Activated naive CD4-positive, alpha-beta T cell treated with anti-CD3 and anti-CD28 coated beads, Interleukin-2, amount 50 U/mL, for 72 hours (primary cell): ENCODE measurements around the gene AJAP1. TPM values are rescaled to one million over a fixed set of nuclear protein-coding genes. Genes with fewer than 3 reads are reported as not detected.

Source experiments
- ATAC-seq, 2 donors: fragments of 150-1000 bp; cut with Tn5 transposase; 2 replicates each; pipeline ENCODE4 v1.10.0; 2021; ENCODE audit warnings: mild to moderate bottlenecking in 2 of 2, moderate library complexity in 2 of 2
- DNase-seq, 2 donors: peaks; one replicate each; pipeline ENCODE4 v3.0.0; 2021 to 2022; ENCODE audit warnings: low spot score in 2 of 2
- H3K27ac Mint-ChIP-seq, 2 donors: one replicate each; pipeline ENCODE4 v1.8.0; 2022; ENCODE audit warnings: mild to moderate bottlenecking in 2 of 2, mixed read lengths in 2 of 2
- H3K36me3 Mint-ChIP-seq, 2 donors: one replicate each; pipeline ENCODE4 v1.8.0; 2022; ENCODE audit warnings: mixed read lengths in 2 of 2
- H3K9me3 Mint-ChIP-seq, 2 donors: one replicate each; pipeline ENCODE4 v1.8.0; 2022; ENCODE audit warnings: mixed read lengths in 2 of 2
- total RNA-seq, 2 donors: library from RNA; stranded (reverse); gene quantifications; one replicate each; pipeline ENCODE4 v1.2.3, GENCODE V29; 2022

AJAP1 gene
- total RNA-seq, 2 donors from 2014 or later: 0.21 TPM; not detected in 1

GRCh38 chr1:4650981-4651380 is 3.4 kb upstream of the AJAP1 start:
- no peak for DNase-seq
- no peaks in the 10 kb centered on the region for H3K9me3 Mint-ChIP-seq
- no peaks in the 10 kb centered on the region for H3K36me3 Mint-ChIP-seq
- ATAC-seq: no peak
- no peak overlapping the region for H3K27ac Mint-ChIP-seq

- Mint-ChIP-seq H3K27ac (no peak overlapping the region), H3K36me3 (peaks cover 0 to 6% of the 10 kb centered on the region in 2 donors), H3K9me3 (no peaks in the 10 kb centered on the region)
- ATAC-seq (peak; percentile 74 to 81), DNase-seq (peak; percentile 64 to 78)
Measured at GRCh38 chr1:4652631-4653327, 1.6 kb upstream of the AJAP1 start.

GRCh38 chr1:4653328-4653660 is 1.1 kb upstream of the AJAP1 start:
- Mint-ChIP-seq H3K27ac (no peak overlapping the region), H3K36me3 (peaks cover 0 to 6% of the 10 kb centered on the region in 2 donors), H3K9me3 (no peaks in the 10 kb centered on the region)
- no peak for ATAC-seq
- DNase-seq: no peak

GRCh38 chr1:4654764-4655673 is 610 bp downstream of the AJAP1 start:
- ATAC-seq: no peak
- peak in 1 of 2 donors; percentile 9 for DNase-seq
- Mint-ChIP-seq H3K36me3 (peaks cover 0 to 6% of the 10 kb centered on the region in 2 donors), H3K9me3 (no peaks in the 10 kb centered on the region), H3K27ac (no peak overlapping the region)

- no peak overlapping the region for H3K27ac Mint-ChIP-seq
- H3K36me3 Mint-ChIP-seq: peaks cover 0 to 6% of the 10 kb centered on the region in 2 donors
- no peak for ATAC-seq
- H3K9me3 Mint-ChIP-seq: no peaks in the 10 kb centered on the region
- DNase-seq: peak in 1 of 2 donors; percentile 23
Measured at GRCh38 chr1:4655674-4656532, 1.5 kb downstream of the AJAP1 start.

GRCh38 chr1:4656533-4657140 is 2.2 kb downstream of the AJAP1 start:
- ATAC-seq (no peak), DNase-seq (no peak)
- Mint-ChIP-seq H3K9me3 (no peaks in the 10 kb centered on the region), H3K36me3 (peaks cover 0 to 6% of the 10 kb centered on the region in 2 donors), H3K27ac (no peak overlapping the region)

- Mint-ChIP-seq H3K36me3 (peaks cover 0 to 6% of the 10 kb centered on the region in 2 donors), H3K9me3 (no peaks in the 10 kb centered on the region), H3K27ac (no peak overlapping the region)
- no peak for DNase-seq
- no peak for ATAC-seq
Measured at GRCh38 chr1:4657244-4657789, 2.9 kb downstream of the AJAP1 start.

- ATAC-seq (no peak), DNase-seq (no peak)
- H3K36me3 Mint-ChIP-seq: peaks cover 0 to 6% of the 10 kb centered on the region in 2 donors
- H3K9me3 Mint-ChIP-seq: no peaks in the 10 kb centered on the region
- no peak overlapping the region for H3K27ac Mint-ChIP-seq
Measured at GRCh38 chr1:4657960-4658541, 3.6 kb downstream of the AJAP1 start.

- no peak for ATAC-seq
- DNase-seq: no peak
- H3K9me3 Mint-ChIP-seq: no peaks in the 10 kb centered on the region
- peaks cover 0 to 6% of the 10 kb centered on the region in 2 donors for H3K36me3 Mint-ChIP-seq
- H3K27ac Mint-ChIP-seq: no peak overlapping the region
Measured at GRCh38 chr1:4658643-4659628, 4.5 kb downstream of the AJAP1 start.

- DNase-seq (no peak), ATAC-seq (no peak)
- Mint-ChIP-seq H3K9me3 (no peaks in the 10 kb centered on the region), H3K36me3 (peaks cover 0 to 6% of the 10 kb centered on the region in 2 donors), H3K27ac (no peak overlapping the region)
Measured at GRCh38 chr1:4660917-4661594, 6.6 kb downstream of the AJAP1 start.

- Mint-ChIP-seq H3K36me3 (peaks cover 0 to 6% of the 10 kb centered on the region in 2 donors), H3K27ac (no peak overlapping the region), H3K9me3 (no peaks in the 10 kb centered on the region)
- ATAC-seq (no peak), DNase-seq (no peak)
Measured at GRCh38 chr1:4661595-4661917, 7.1 kb downstream of the AJAP1 start.

- no peaks in the 10 kb centered on the region for H3K9me3 Mint-ChIP-seq
- H3K27ac Mint-ChIP-seq: no peak overlapping the region
- DNase-seq (no peak), ATAC-seq (no peak)
- peaks cover 0 to under 1% of the 10 kb centered on the region in 2 donors for H3K36me3 Mint-ChIP-seq
Measured at GRCh38 chr1:4662168-4662567, 7.8 kb downstream of the AJAP1 start.

GRCh38 chr1:4662723-4663122 is 8.3 kb downstream of the AJAP1 start:
- H3K9me3 Mint-ChIP-seq: no peaks in the 10 kb centered on the region
- no peak for ATAC-seq

GRCh38 chr1:4664095-4664494 is 9.7 kb downstream of the AJAP1 start:
- H3K9me3 Mint-ChIP-seq: no peaks in the 10 kb centered on the region
- ATAC-seq: no peak
- no peaks in the 10 kb centered on the region for H3K36me3 Mint-ChIP-seq
- DNase-seq: no peak
- H3K27ac Mint-ChIP-seq: no peak overlapping the region

More at GRCh38 chr1:4662723-4663122, 8.3 kb downstream of the AJAP1 start:
- no peak overlapping the region for H3K27ac Mint-ChIP-seq
- no peak for DNase-seq
- no peaks in the 10 kb centered on the region for H3K36me3 Mint-ChIP-seq
